ENCODE results near the gene TAS2R38. TPM values are rescaled to one million over a fixed set of nuclear protein-coding genes. Genes with fewer than 3 reads are reported as not detected.
"Not testable (repeated sequence)": the region's sequence is repeated elsewhere in the genome, so short reads cannot be mapped to it uniquely, and the experiment has no call there.

TAS2R38 gene
- total and polyA plus RNA-seq, 4 donors = not detected

- no peaks in the 10 kb centered on the region for H3K27me3 ChIP-seq (ENCODE audit: control insufficient read depth, insufficient read depth, low read length)
- no peaks in the 10 kb centered on the region for H3K36me3 ChIP-seq (ENCODE audit: control insufficient read depth, insufficient read depth, low read length)
- no peak for DNase-seq (ENCODE audit: low read depth in 4 of 6, low spot score in 6 of 6)
- no peak overlapping the region for H3K27ac ChIP-seq (ENCODE audit: low read depth, low read length)
- no peaks in the 10 kb centered on the region for H3K9me3 ChIP-seq (ENCODE audit: control insufficient read depth, insufficient read depth, low read length)
- no peaks in the 10 kb centered on the region for H3K4me1 ChIP-seq (ENCODE audit: control insufficient read depth, insufficient read depth, low read length)
- no CpG with 5 or more reads among the region's 3 CpGs for WGBS (ENCODE audit: insufficient coverage)
- no peak overlapping the region for H3K4me3 ChIP-seq (ENCODE audit: low read depth, low read length)
Observed at GRCh38 chr7:142000244-142000643, 26.7 kb upstream of the TAS2R38 start.

GRCh38 chr7:141999058-141999623 lies 25.6 kb upstream of the TAS2R38 start:
- Histone ChIP-seq H3K4me3 (ENCODE audit: low read depth, low read length) (no peak overlapping the region), H3K4me1 (ENCODE audit: control insufficient read depth, insufficient read depth, low read length) (no peaks in the 10 kb centered on the region), H3K27me3 (ENCODE audit: control insufficient read depth, insufficient read depth, low read length) (no peaks in the 10 kb centered on the region), H3K9me3 (ENCODE audit: control insufficient read depth, insufficient read depth, low read length) (no peaks in the 10 kb centered on the region), H3K36me3 (ENCODE audit: control insufficient read depth, insufficient read depth, low read length) (no peaks in the 10 kb centered on the region), H3K27ac (ENCODE audit: low read depth, low read length) (no peak overlapping the region)
- DNase-seq (ENCODE audit: low read depth in 4 of 6, low spot score in 6 of 6) = peak in 1 of 6 donors; percentile 76
- no CpG with 5 or more reads among the region's 4 CpGs for WGBS (ENCODE audit: insufficient coverage)

- H3K9me3 ChIP-seq (ENCODE audit: control insufficient read depth, insufficient read depth, low read length) = no peaks in the 10 kb centered on the region
- no peak for DNase-seq (ENCODE audit: low read depth in 4 of 6, low spot score in 6 of 6)
- H3K27me3 ChIP-seq (ENCODE audit: control insufficient read depth, insufficient read depth, low read length) = no peaks in the 10 kb centered on the region
- H3K36me3 ChIP-seq (ENCODE audit: control insufficient read depth, insufficient read depth, low read length) = no peaks in the 10 kb centered on the region
- H3K27ac ChIP-seq (ENCODE audit: low read depth, low read length) = no peak overlapping the region
- no peaks in the 10 kb centered on the region for H3K4me1 ChIP-seq (ENCODE audit: control insufficient read depth, insufficient read depth, low read length)
- no peak overlapping the region for H3K4me3 ChIP-seq (ENCODE audit: low read depth, low read length)
- no CpG with 5 or more reads among the region's 1 CpG for WGBS (ENCODE audit: insufficient coverage)
Observed at GRCh38 chr7:141993354-141993753, 19.8 kb upstream of the TAS2R38 start.

GRCh38 chr7:141992688-141993087 lies 19.1 kb upstream of the TAS2R38 start:
- no peaks in the 10 kb centered on the region for H3K9me3 ChIP-seq (ENCODE audit: control insufficient read depth, insufficient read depth, low read length)
- no peaks in the 10 kb centered on the region for H3K36me3 ChIP-seq (ENCODE audit: control insufficient read depth, insufficient read depth, low read length)
- WGBS (ENCODE audit: insufficient coverage) = 93% methylated on average over 1 of the region's 4 CpGs
- DNase-seq (ENCODE audit: low read depth in 4 of 6, low spot score in 6 of 6) = no peak
- no peak overlapping the region for H3K27ac ChIP-seq (ENCODE audit: low read depth, low read length)
- no peaks in the 10 kb centered on the region for H3K27me3 ChIP-seq (ENCODE audit: control insufficient read depth, insufficient read depth, low read length)
- no peaks in the 10 kb centered on the region for H3K4me1 ChIP-seq (ENCODE audit: control insufficient read depth, insufficient read depth, low read length)
- no peak overlapping the region for H3K4me3 ChIP-seq (ENCODE audit: low read depth, low read length)

- DNase-seq (ENCODE audit: low read depth in 4 of 6, low spot score in 6 of 6) = no peak
- Histone ChIP-seq H3K4me1 (ENCODE audit: control insufficient read depth, insufficient read depth, low read length) (no peaks in the 10 kb centered on the region), H3K36me3 (ENCODE audit: control insufficient read depth, insufficient read depth, low read length) (no peaks in the 10 kb centered on the region), H3K27me3 (ENCODE audit: control insufficient read depth, insufficient read depth, low read length) (no peaks in the 10 kb centered on the region), H3K9me3 (ENCODE audit: control insufficient read depth, insufficient read depth, low read length) (no peaks in the 10 kb centered on the region), H3K27ac (ENCODE audit: low read depth, low read length) (no peak overlapping the region), H3K4me3 (ENCODE audit: low read depth, low read length) (no peak overlapping the region)
- no CpG with 5 or more reads among the region's 2 CpGs for WGBS (ENCODE audit: insufficient coverage)
Observed at GRCh38 chr7:141992156-141992555, 18.6 kb upstream of the TAS2R38 start.

- DNase-seq (ENCODE audit: low read depth in 4 of 6, low spot score in 6 of 6) = no peak
- H3K9me3 ChIP-seq (ENCODE audit: control insufficient read depth, insufficient read depth, low read length) = no peaks in the 10 kb centered on the region
- WGBS (ENCODE audit: insufficient coverage) = 100% methylated on average over 3 of the region's 6 CpGs
Observed at GRCh38 chr7:141991140-141991539, 17.6 kb upstream of the TAS2R38 start.

GRCh38 chr7:141990011-141990725 lies 16.6 kb upstream of the TAS2R38 start:
- no peaks in the 10 kb centered on the region for H3K9me3 ChIP-seq (ENCODE audit: control insufficient read depth, insufficient read depth, low read length)
- H3K27ac ChIP-seq (ENCODE audit: low read depth, low read length) = no peak overlapping the region
- WGBS (ENCODE audit: insufficient coverage) = 65% methylated on average over 2 of the region's 2 CpGs
- DNase-seq (ENCODE audit: low read depth in 4 of 6, low spot score in 6 of 6) = no peak
- H3K27me3 ChIP-seq (ENCODE audit: control insufficient read depth, insufficient read depth, low read length) = no peaks in the 10 kb centered on the region
- H3K4me3 ChIP-seq (ENCODE audit: low read depth, low read length) = no peak overlapping the region
- no peaks in the 10 kb centered on the region for H3K4me1 ChIP-seq (ENCODE audit: control insufficient read depth, insufficient read depth, low read length)
- no peaks in the 10 kb centered on the region for H3K36me3 ChIP-seq (ENCODE audit: control insufficient read depth, insufficient read depth, low read length)

More at GRCh38 chr7:141991140-141991539, 17.6 kb upstream of the TAS2R38 start:
- no peaks in the 10 kb centered on the region for H3K36me3 ChIP-seq (ENCODE audit: control insufficient read depth, insufficient read depth, low read length)
- H3K4me3 ChIP-seq (ENCODE audit: low read depth, low read length) = no peak overlapping the region
- no peak overlapping the region for H3K27ac ChIP-seq (ENCODE audit: low read depth, low read length)
- H3K27me3 ChIP-seq (ENCODE audit: control insufficient read depth, insufficient read depth, low read length) = no peaks in the 10 kb centered on the region
- no peaks in the 10 kb centered on the region for H3K4me1 ChIP-seq (ENCODE audit: control insufficient read depth, insufficient read depth, low read length)

- not testable (repeated sequence) for H3K9me3 ChIP-seq (ENCODE audit: control insufficient read depth, insufficient read depth, low read length); H3K4me3 ChIP-seq (ENCODE audit: low read depth, low read length); H3K27ac ChIP-seq (ENCODE audit: low read depth, low read length); H3K4me1 ChIP-seq (ENCODE audit: control insufficient read depth, insufficient read depth, low read length); H3K36me3 ChIP-seq (ENCODE audit: control insufficient read depth, insufficient read depth, low read length); H3K27me3 ChIP-seq (ENCODE audit: control insufficient read depth, insufficient read depth, low read length); DNase-seq (ENCODE audit: low read depth in 4 of 6, low spot score in 6 of 6)
- no CpG with 5 or more reads among the region's 4 CpGs for whole genome bisulfite sequencing (ENCODE audit: insufficient coverage)
Observed at GRCh38 chr7:141987803-141988202, 14.2 kb upstream of the TAS2R38 start.

- no peaks in the 10 kb centered on the region for H3K27me3 ChIP-seq (ENCODE audit: control insufficient read depth, insufficient read depth, low read length)
- no peaks in the 10 kb centered on the region for H3K9me3 ChIP-seq (ENCODE audit: control insufficient read depth, insufficient read depth, low read length)
- H3K36me3 ChIP-seq (ENCODE audit: control insufficient read depth, insufficient read depth, low read length) = no peaks in the 10 kb centered on the region
- WGBS (ENCODE audit: insufficient coverage) = 87% methylated on average over 2 of the region's 2 CpGs
- no peak overlapping the region for H3K4me3 ChIP-seq (ENCODE audit: low read depth, low read length)
- no peak overlapping the region for H3K27ac ChIP-seq (ENCODE audit: low read depth, low read length)
- DNase-seq (ENCODE audit: low read depth in 4 of 6, low spot score in 6 of 6) = no peak
- no peaks in the 10 kb centered on the region for H3K4me1 ChIP-seq (ENCODE audit: control insufficient read depth, insufficient read depth, low read length)
Observed at GRCh38 chr7:141986923-141987322, 13.3 kb upstream of the TAS2R38 start.

GRCh38 chr7:141985926-141986325 lies 12.4 kb upstream of the TAS2R38 start:
- not testable (repeated sequence) for DNase-seq (ENCODE audit: low read depth in 4 of 6, low spot score in 6 of 6); H3K9me3 ChIP-seq (ENCODE audit: control insufficient read depth, insufficient read depth, low read length); H3K4me3 ChIP-seq (ENCODE audit: low read depth, low read length); H3K27ac ChIP-seq (ENCODE audit: low read depth, low read length); H3K27me3 ChIP-seq (ENCODE audit: control insufficient read depth, insufficient read depth, low read length); H3K4me1 ChIP-seq (ENCODE audit: control insufficient read depth, insufficient read depth, low read length); H3K36me3 ChIP-seq (ENCODE audit: control insufficient read depth, insufficient read depth, low read length)
- 100% methylated on average over 5 of the region's 13 CpGs for WGBS (ENCODE audit: insufficient coverage)
